Left renal pelvis (tissue), 4 donors: ENCODE data around the gene ZNF584. TPM values are rescaled to one million over a fixed set of nuclear protein-coding genes. Genes with fewer than 3 reads are reported as not detected.

Experiments
- DNase-seq, 4 donors: peaks; one replicate each; pipeline ENCODE4 v3.0.0-alpha.2; 2013; ENCODE audit warnings: low read depth in 4 of 4, low spot score in 3 of 4
- polyA plus RNA-seq, 4 donors: library from polyadenylated mRNA; unstranded; fragments of 120-200 nt; gene quantifications; one replicate each; pipeline ENCODE4 v1.2.1, GENCODE V29; 2013; ENCODE audit not compliant: insufficient read length in 4 of 4

ZNF584 gene
- polyA plus RNA-seq, 4 donors, result 12.2 to 13.6 (median 12.7) TPM

DNA sequence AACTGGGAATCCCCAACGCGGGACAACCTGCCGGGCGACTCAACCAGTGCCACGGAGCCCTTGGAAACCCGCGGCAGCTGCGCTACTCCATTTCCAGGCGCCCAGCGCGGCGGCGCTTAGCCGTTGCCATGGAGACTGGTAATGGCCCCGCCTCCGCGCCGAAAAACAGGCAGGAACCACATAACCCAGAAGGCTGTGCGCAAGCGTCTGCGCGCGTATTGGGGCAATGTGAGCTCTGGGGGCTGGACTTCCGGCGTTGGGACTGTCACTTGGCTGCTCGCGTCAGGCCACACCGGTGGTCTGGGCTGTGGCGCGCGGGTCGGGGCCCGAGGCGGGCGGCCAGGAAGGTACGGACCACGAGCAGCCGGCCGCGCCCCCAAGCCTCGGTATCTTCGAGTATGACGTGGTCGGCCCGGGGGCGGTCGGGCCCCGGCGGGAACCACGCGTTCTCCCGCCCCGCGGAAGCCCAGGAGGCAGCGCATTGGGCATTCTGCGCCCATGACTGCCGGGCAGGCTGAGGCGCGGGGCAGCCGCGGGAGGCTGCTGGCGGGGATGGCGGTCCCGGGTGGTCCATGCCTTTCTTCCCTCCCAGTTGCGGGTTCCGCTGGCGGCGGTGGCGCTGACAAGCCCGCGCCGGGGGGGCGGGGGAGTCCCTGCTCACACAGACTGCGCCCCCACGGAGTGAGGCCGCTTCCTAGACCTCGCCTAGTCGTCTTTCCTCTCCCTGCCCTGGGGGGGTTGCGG is 43.1 kb downstream of the ZNF584 start, which contains the start of gene ZNF324B:
TSS of gene ZNF324B (plus strand) at position 265 of the 744 bp plus-strand sequence. CDS start 2,080 bp downstream, outside the sequence.
- peak; percentile 87 to 94 (median 90) for DNase-seq

DNA sequence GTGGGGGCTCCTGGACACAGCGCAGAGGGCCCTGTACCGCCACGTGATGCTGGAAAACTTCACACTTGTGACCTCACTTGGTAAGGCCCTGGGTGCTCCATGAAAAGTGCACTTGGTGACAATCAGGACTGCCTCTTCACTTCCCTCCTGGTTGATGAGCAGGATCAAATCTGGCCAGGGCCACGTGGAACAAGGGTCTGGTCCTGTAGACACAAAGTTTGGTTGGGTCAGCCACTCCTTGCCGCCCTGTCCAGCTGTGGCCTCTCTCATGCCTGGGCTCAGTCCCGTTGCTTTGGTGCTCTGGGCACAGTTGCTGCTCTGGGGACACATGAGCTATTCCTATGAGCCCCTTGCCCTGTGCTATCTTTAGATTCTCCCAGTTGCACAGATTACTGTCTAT is 45.3 kb downstream of the ZNF584 start:
- no peak for DNase-seq

DNA sequence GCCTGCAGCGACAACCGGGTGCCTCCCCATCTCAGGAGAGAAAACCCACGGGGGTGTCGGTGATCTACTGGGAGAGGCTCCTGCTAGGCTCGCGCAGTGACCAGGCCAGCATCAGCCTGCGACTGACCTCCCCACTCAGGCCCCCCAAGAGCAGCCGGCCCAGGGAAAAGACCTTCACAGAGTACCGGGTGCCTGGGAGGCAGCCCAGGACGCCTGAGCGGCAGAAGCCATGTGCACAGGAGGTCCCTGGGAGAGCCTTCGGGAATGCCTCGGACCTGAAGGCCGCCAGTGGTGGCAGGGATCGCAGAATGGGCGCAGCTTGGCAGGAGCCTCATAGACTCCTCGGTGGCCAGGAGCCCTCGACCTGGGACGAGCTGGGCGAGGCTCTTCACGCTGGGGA is 46.9 kb downstream of the ZNF584 start:
- no peak for DNase-seq

DNA sequence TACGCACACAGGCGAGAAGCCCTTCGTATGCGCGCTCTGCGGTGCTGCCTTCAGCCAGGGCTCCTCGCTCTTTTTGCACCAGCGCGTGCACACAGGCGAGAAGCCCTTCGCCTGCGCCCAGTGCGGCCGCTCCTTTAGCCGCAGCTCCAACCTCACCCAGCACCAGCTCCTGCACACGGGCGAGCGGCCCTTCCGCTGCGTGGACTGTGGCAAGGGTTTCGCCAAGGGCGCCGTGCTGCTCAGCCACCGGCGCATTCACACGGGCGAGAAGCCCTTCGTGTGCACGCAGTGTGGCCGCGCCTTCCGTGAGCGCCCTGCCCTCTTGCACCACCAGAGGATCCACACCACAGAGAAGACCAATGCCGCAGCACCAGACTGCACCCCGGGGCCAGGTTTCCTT is 47.7 kb downstream of the ZNF584 start:
- DNase-seq, result no peak

DNA sequence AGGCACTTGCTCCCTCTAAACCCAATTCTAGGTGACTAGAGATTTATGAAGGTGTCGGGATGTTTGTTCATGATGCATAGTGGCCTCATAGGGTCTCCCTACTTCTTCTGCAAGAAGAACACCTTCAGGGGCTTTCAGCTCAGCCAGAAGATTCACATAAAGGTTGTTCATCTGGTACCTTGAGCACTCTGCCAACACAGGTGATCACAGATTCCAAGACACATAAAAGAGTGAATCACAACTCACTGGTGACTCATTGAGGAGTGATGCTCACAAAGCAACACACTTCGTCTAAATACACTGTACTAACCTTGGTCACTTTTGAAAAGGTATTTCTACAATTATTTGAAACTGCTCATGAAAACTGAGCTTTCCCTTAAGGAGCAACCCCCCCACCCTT is 51.6 kb downstream of the ZNF584 start:
- DNase-seq, result no peak

DNA sequence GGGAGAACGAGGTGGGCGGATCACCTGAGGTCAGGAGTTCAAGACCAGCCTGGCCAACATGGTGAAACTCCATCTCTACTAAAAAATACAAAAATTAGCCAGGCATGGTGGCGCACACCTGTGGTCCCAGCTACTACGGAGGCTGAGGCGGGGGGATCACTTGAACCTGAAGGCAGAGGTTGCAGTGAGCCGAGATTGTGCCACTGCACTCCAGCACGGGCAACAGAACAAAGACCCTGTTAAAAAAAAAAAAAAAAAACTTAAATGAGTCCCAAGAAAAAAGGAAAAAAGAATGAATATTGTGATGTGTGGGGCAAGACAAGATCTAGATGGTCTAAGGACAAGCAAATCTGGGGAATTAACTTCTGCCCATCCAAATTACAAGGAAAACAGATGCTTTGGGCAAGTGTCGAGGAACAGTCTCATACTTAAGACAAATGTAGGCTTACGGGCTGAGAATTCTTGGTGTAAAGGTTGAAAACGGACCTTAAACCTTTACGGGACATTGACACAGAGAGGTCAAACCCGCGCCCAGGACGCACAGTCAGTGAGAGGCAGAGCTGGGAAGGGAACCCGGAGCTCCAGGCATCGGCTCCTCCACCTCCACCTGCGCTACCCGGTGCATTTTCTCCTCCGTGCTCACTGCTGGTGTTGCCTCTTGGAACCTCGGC is 57.8 kb downstream of the ZNF584 start:
- no peak for DNase-seq

DNA sequence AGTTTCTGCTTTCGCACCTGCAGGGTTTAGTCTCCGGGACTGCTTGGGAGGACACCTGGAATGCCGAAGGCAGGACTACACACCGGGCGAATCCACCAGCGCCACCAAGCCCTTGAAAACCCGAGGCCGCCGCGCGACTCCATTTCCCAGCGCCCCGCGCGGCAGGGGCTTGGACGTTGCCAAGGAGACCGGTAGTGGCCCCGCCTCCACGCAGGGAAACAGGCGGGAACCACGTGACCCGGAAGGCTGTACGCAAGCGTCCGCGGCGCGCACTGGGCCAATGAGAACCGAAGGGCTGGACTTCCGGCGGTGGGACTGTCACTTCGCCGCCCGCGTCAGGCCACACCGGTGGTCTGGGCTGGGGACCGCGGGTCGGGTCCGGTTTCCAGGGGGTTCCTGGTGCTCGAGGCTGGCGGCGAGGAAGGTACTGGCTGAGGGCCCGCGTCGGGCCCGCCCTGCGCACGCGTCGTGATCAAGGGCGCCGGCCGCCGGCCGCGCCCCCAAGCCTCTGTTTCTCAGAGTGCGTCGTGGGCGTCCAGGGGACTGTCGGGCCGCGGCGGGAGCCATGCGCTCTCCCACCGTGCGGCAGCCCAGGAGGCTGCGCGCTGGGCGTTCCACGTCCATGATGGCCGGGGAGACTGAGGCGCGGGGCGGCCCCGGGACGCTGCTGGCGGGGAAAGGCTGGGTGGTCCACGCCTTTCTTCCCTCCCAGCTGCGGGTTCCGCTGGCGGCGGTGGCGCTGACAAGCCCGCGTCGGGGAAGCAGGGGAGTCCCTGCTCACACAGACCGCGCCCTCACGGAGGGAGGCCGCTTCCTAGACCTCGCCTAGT is 58.5 kb downstream of the ZNF584 start, which contains the start of gene ZNF324:
TSS of gene ZNF324 (plus strand) at position 321 of the 830 bp plus-strand sequence. CDS start 2,106 bp downstream, outside the sequence.
- DNase-seq, result peak; percentile 89 to 96 (median 92)

Other genes starting within 250 kb of the ZNF584 start
- 10 to 100 TPM; 13.0 to 24.0 (median 19.5) TPM for gene ZNF274, start 225.6 kb upstream of the ZNF584 start, polyA plus RNA-seq
- gene ZNF544, start 179.7 kb upstream of the ZNF584 start, polyA plus RNA-seq, result 10 to 100 TPM; 23.4 to 40.1 (median 34.6) TPM
- gene ZNF8, start 129.7 kb upstream of the ZNF584 start, polyA plus RNA-seq, result 1 to 10 TPM; 5.5 to 8.8 (median 8.0) TPM
- gene ERVK3-1, start 103.3 kb upstream of the ZNF584 start, polyA plus RNA-seq, result 10 to 100 TPM; 42.7 to 53.2 (median 46.3) TPM
- gene ZSCAN22, start 81.7 kb upstream of the ZNF584 start, polyA plus RNA-seq, result 1 to 10 TPM; 3.5 to 4.2 (median 3.8) TPM
- 1 to 10 TPM in 3 of 4 donors, under 1 TPM in 1; 0.89 to 1.9 (median 1.3) TPM for gene A1BG, start 55.2 kb upstream of the ZNF584 start, polyA plus RNA-seq
- 1 to 10 TPM; 2.9 to 6.5 (median 3.8) TPM for gene ZNF497, start 45.9 kb upstream of the ZNF584 start, polyA plus RNA-seq
- 1 to 10 TPM; 1.9 to 5.0 (median 2.5) TPM for gene ZNF837, start 27.6 kb upstream of the ZNF584 start, polyA plus RNA-seq
- gene RPS5, start 21.4 kb upstream of the ZNF584 start, polyA plus RNA-seq, result 1,000 to 10,000 TPM in 1 of 4 donors, 100 to 1,000 TPM in 3; 837 to 1,018 (median 886) TPM
- not detected for gene RNF225, start 13.0 kb upstream of the ZNF584 start, polyA plus RNA-seq
- gene ZNF132, start 31.5 kb downstream of the ZNF584 start, polyA plus RNA-seq, result 10 to 100 TPM in 3 of 4 donors, 1 to 10 TPM in 1; 9.0 to 15.9 (median 14.3) TPM
- 1 to 10 TPM; 5.6 to 7.1 (median 6.1) TPM for gene ZNF324B, start 43.0 kb downstream of the ZNF584 start, polyA plus RNA-seq
- gene ZNF324, start 58.4 kb downstream of the ZNF584 start, polyA plus RNA-seq, result 10 to 100 TPM in 1 of 4 donors, 1 to 10 TPM in 3; 7.2 to 12.1 (median 8.9) TPM
- gene ZNF446, start 67.7 kb downstream of the ZNF584 start, polyA plus RNA-seq, result 10 to 100 TPM; 13.3 to 20.6 (median 13.8) TPM
- gene SLC27A5, start 103.3 kb downstream of the ZNF584 start, polyA plus RNA-seq, result 10 to 100 TPM in 1 of 4 donors, 1 to 10 TPM in 3; 6.8 to 11.3 (median 8.6) TPM
- 10 to 100 TPM in 1 of 4 donors, 1 to 10 TPM in 3; 8.7 to 15.3 (median 9.0) TPM for gene ZBTB45, start 111.2 kb downstream of the ZNF584 start, polyA plus RNA-seq
- 100 to 1,000 TPM; 508 to 729 (median 693) TPM for gene TRIM28, start 135.4 kb downstream of the ZNF584 start, polyA plus RNA-seq
- gene CHMP2A, start 146.5 kb downstream of the ZNF584 start, polyA plus RNA-seq, result 100 to 1,000 TPM in 3 of 4 donors, 10 to 100 TPM in 1; 79.1 to 120 (median 116) TPM
- gene UBE2M, start 150.0 kb downstream of the ZNF584 start, polyA plus RNA-seq, result 10 to 100 TPM; 65.6 to 98.9 (median 96.5) TPM
- gene MZF1, start 164.7 kb downstream of the ZNF584 start, polyA plus RNA-seq, result 10 to 100 TPM; 21.8 to 56.7 (median 29.6) TPM